Astrocyte (in vitro differentiated cells and primary cell): ENCODE data around the gene ZNF683. TPM values are rescaled to one million over a fixed set of nuclear protein-coding genes. Genes with fewer than 3 reads are reported as not detected.
A peak's percentile ranks its signal among the peaks of the same experiment; 100 is the strongest.
"Not testable (repeated sequence)": the region's sequence is repeated elsewhere in the genome, so short reads cannot be mapped to it uniquely, and the experiment has no call there.

Experiments
- DNase-seq: peaks from one replicate; pipeline ENCODE4 v3.0.0-alpha.2; 2010; ENCODE audit warnings: low read depth
- FAIRE-seq: peaks from 2 replicates; lab custom pipeline; 2011; peaks lifted over from hg19 to GRCh38; lab: Jason Lieb, UNC
- H2AFZ ChIP-seq: 2 replicates; pipeline ENCODE4 v1.6.0; 2012; ENCODE audit warnings: low read depth, low read length, inconsistent platforms
- H3K27ac ChIP-seq: 2 replicates; pipeline ENCODE4 v1.5.1; 2011; ENCODE audit warnings: low read depth, low read length, inconsistent platforms
- H3K27me3 ChIP-seq: 2 replicates; pipeline ENCODE4 v1.6.0; 2011; ENCODE audit warnings: low read length, inconsistent platforms; ENCODE audit not compliant: insufficient read depth
- H3K36me3 ChIP-seq: 2 replicates; pipeline ENCODE4 v1.5.1; 2011; ENCODE audit warnings: low read length, inconsistent platforms; ENCODE audit not compliant: insufficient read depth
- H3K4me1 ChIP-seq: 2 replicates; pipeline ENCODE4 v1.5.1; 2011; ENCODE audit warnings: low read length, inconsistent platforms; ENCODE audit not compliant: insufficient read depth
- H3K4me2 ChIP-seq: 2 replicates; pipeline ENCODE4 v1.6.0; 2012; ENCODE audit warnings: low read length, inconsistent platforms
- H3K4me3 ChIP-seq: 2 replicates; pipeline ENCODE4 v1.5.1; 2011; ENCODE audit warnings: low read depth, mild to moderate bottlenecking, low read length, inconsistent platforms; ENCODE audit not compliant: insufficient read depth
- H3K79me2 ChIP-seq: 2 replicates; pipeline ENCODE4 v1.6.0; 2012; ENCODE audit warnings: mild to moderate bottlenecking, low read length, inconsistent platforms; ENCODE audit not compliant: insufficient read depth
- H3K9ac ChIP-seq: 2 replicates; pipeline ENCODE4 v1.6.0; 2012; ENCODE audit warnings: mild to moderate bottlenecking, low read length, inconsistent platforms
- H3K9me3 ChIP-seq: 2 replicates; pipeline ENCODE4 v1.5.1; 2012; ENCODE audit warnings: low read depth, mild to moderate bottlenecking, low read length, inconsistent platforms; ENCODE audit not compliant: insufficient read depth
- H4K20me1 ChIP-seq: 2 replicates; pipeline ENCODE4 v1.6.0; 2012; ENCODE audit warnings: low read length, inconsistent platforms; ENCODE audit not compliant: insufficient read depth
- H3K27ac Mint-ChIP-seq: one replicate; pipeline ENCODE4 v1.8.0; 2021; ENCODE audit warnings: mild to moderate bottlenecking, mixed read lengths; ENCODE audit not compliant: unreplicated experiment
- H3K27me3 Mint-ChIP-seq: one replicate; pipeline ENCODE4 v1.8.0; 2021; ENCODE audit warnings: low read depth, mixed read lengths; ENCODE audit not compliant: unreplicated experiment
- H3K36me3 Mint-ChIP-seq: one replicate; pipeline ENCODE4 v1.8.0; 2021; ENCODE audit warnings: low read depth, mixed read lengths; ENCODE audit not compliant: unreplicated experiment
- H3K4me1 Mint-ChIP-seq: one replicate; pipeline ENCODE4 v1.8.0; 2021; ENCODE audit warnings: low read depth, mixed read lengths; ENCODE audit not compliant: unreplicated experiment
- H3K4me3 Mint-ChIP-seq: one replicate; pipeline ENCODE4 v1.8.0; 2021; ENCODE audit warnings: mild to moderate bottlenecking, moderate library complexity, mixed read lengths; ENCODE audit not compliant: unreplicated experiment
- H3K9me3 Mint-ChIP-seq: one replicate; pipeline ENCODE4 v1.8.0; 2021; ENCODE audit warnings: mild to moderate bottlenecking, mixed read lengths; ENCODE audit not compliant: unreplicated experiment
- EZH2 ChIP-seq: IDR thresholded peaks from 2 replicates; pipeline ENCODE4 v1.6.1; 2012; ENCODE audit warnings: mild to moderate bottlenecking, low read length, inconsistent platforms; ENCODE audit not compliant: insufficient read depth
- total RNA-seq: library from RNA; stranded (reverse); gene quantifications from 2 replicates; pipeline ENCODE4 v1.2.1, GENCODE V29; 2021
- TF ChIP-seq, protein P1 (sequence below): IDR thresholded peaks from 2 replicates; pipeline ENCODE4 v1.5.1; 2011; ENCODE audit warnings: low read depth, mild to moderate bottlenecking, inconsistent platforms, low read length, moderate library complexity; ENCODE audit not compliant: insufficient read depth

ZNF683 gene
- total RNA-seq, 1 donor from 2014 or later, result not detected

DNA sequence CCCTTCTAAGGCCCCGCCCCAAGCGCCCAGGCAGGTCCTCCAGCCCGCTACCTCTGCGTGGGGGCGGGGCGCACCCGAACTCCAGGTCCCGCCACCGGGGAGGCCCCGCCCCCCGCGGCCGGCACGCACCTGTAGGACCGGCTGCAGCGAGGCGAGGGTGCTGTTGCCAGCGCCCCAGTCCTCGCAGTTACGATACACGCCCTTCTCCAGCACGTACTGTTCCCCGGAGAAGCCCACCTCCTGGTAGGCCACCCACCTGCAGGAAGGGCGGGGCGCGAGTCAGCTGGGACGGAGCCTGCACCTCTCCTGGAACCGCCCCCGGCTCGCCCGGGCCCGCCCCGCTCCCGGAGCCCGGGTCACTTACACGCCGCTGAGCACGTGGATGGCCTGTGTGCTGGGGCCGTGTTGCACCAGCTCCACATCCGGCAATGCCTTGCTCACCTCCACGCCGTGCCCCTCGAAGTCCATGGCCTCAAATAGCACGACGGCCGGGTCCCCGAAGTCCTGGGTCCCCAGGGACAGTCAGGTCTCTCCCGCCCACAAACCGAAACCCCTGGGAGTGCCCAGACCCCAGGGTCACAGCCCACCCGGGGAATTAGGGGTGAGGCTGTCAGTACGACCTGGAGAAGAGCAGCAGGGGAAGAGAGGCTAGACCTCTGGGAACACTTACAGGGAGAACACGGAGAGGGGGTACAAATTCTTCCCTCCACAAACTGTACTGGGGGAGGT, 35.9 kb downstream of the ZNF683 start:
- H3K9ac ChIP-seq, result peak overlapping the region; percentile 72
- Mint-ChIP-seq H3K9me3 (no peaks in the 10 kb centered on the region), H3K4me3 (peak overlapping the region; percentile 88), H3K4me1 (peaks cover 6% of the 10 kb centered on the region), H3K27ac (no peak overlapping the region), H3K36me3 (no peaks in the 10 kb centered on the region), H3K27me3 (peaks cover 5% of the 10 kb centered on the region)
- H3K27me3 ChIP-seq, result peaks cover 5% of the 10 kb centered on the region
- no peak for DNase-seq
- H3K4me1 ChIP-seq, result peaks cover 13% of the 10 kb centered on the region
- H3K9me3 ChIP-seq, result no peaks in the 10 kb centered on the region
- peak overlapping the region; percentile 92 for H2AFZ ChIP-seq
- FAIRE-seq, result no peak
- H3K4me2 ChIP-seq, result peak overlapping the region; percentile 96
- H3K36me3 ChIP-seq, result no peaks in the 10 kb centered on the region
- no peak overlapping the region for H3K27ac ChIP-seq
- TF ChIP-seq EZH2, result peak; percentile 27
- TF ChIP-seq, protein P1, sequence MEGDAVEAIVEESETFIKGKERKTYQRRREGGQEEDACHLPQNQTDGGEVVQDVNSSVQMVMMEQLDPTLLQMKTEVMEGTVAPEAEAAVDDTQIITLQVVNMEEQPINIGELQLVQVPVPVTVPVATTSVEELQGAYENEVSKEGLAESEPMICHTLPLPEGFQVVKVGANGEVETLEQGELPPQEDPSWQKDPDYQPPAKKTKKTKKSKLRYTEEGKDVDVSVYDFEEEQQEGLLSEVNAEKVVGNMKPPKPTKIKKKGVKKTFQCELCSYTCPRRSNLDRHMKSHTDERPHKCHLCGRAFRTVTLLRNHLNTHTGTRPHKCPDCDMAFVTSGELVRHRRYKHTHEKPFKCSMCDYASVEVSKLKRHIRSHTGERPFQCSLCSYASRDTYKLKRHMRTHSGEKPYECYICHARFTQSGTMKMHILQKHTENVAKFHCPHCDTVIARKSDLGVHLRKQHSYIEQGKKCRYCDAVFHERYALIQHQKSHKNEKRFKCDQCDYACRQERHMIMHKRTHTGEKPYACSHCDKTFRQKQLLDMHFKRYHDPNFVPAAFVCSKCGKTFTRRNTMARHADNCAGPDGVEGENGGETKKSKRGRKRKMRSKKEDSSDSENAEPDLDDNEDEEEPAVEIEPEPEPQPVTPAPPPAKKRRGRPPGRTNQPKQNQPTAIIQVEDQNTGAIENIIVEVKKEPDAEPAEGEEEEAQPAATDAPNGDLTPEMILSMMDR, result no peak
- no peaks in the 10 kb centered on the region for H3K79me2 ChIP-seq
- H4K20me1 ChIP-seq, result no peaks in the 10 kb centered on the region
- H3K4me3 ChIP-seq, result peak overlapping the region; percentile 70

DNA sequence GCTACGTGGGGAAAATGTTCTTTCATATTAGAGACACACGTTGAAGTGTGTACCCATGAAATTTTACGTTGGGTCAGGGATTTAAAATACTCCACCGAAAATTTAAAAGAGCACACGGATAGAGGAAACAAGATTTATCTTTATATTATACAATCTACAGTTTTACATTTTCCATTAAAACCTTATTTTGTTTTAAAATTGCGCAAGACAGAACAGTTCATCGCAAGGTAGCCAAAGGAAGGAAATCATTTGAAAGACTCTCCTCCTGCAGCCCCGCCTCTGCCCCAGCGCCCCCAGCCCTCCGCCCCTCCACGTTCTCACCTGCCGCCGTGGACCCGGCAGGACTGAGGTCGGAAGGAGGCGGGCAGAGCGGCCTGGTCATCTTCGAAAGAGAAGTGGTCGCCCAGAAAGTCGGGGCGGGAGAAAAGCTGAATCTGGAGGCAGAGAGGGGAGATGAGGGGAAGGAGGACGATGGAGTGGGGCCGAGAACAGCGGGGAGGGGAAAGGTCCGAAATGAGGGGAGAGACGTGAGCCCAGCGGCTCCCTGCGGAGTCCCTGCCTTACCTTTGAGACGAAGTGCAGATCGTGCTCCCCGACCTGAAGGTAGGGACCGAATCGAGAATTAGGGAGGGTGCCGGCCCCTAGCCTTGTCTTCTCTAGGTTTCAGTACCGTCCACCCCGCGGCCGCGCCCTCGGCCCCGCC, 36.6 kb downstream of the ZNF683 start:
- no peaks in the 10 kb centered on the region for H3K9me3 ChIP-seq
- no peak overlapping the region for H3K27ac ChIP-seq
- H3K4me3 ChIP-seq, result peak overlapping the region; percentile 70
- peaks cover 18% of the 10 kb centered on the region for H3K4me1 ChIP-seq
- no peak for DNase-seq
- no peaks in the 10 kb centered on the region for H3K36me3 ChIP-seq
- no peak for FAIRE-seq
- peak overlapping the region; percentile 88 for H3K4me3 Mint-ChIP-seq
- H3K79me2 ChIP-seq, result no peaks in the 10 kb centered on the region
- no peaks in the 10 kb centered on the region for H3K36me3 Mint-ChIP-seq
- peak overlapping the region; percentile 72 for H3K9ac ChIP-seq
- H3K27me3 ChIP-seq, result peaks cover 5% of the 10 kb centered on the region
- H3K9me3 Mint-ChIP-seq, result no peaks in the 10 kb centered on the region
- peaks cover 6% of the 10 kb centered on the region for H3K4me1 Mint-ChIP-seq
- H3K4me2 ChIP-seq, result peak overlapping the region; percentile 96
- no peak overlapping the region for H3K27ac Mint-ChIP-seq
- peaks cover 5% of the 10 kb centered on the region for H3K27me3 Mint-ChIP-seq
- no peaks in the 10 kb centered on the region for H4K20me1 ChIP-seq
- TF ChIP-seq, protein P1, result no peak
- no peak for TF ChIP-seq EZH2
- H2AFZ ChIP-seq, result peak overlapping the region; percentile 92

DNA sequence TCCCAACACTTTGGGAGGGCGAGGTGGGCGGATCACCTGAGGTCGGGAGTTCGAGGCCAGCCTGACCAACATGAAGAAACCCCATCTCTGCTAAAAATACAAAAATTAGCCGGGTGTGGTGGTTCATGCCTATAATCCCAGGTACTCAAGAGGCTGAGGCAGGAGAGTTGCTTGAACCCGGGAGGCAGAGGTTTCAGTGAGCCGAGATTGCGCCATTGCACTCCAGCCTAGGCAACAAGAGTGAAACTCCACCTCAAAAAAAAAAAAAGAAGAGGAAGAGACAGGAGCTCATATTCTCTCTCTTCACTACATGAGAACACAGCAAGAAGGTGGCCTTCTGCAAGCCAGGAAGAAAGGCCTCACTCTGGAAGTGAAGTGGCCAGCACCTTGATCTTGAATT, 39.2 kb downstream of the ZNF683 start:
- not testable (repeated sequence) for FAIRE-seq, H3K27me3 ChIP-seq

More for the DNA sequence above, 39.2 kb downstream of the ZNF683 start:
- H3K9me3 Mint-ChIP-seq, H3K27ac Mint-ChIP-seq, H3K79me2 ChIP-seq, H3K9ac ChIP-seq, H3K4me3 Mint-ChIP-seq, H4K20me1 ChIP-seq, H3K36me3 Mint-ChIP-seq, H3K4me1 Mint-ChIP-seq, H3K27me3 Mint-ChIP-seq, DNase-seq, H3K4me3 ChIP-seq, H3K36me3 ChIP-seq, H3K27ac ChIP-seq, H3K9me3 ChIP-seq, H3K4me2 ChIP-seq, H2AFZ ChIP-seq: not testable (repeated sequence)
- peaks cover 15% of the 10 kb centered on the region for H3K4me1 ChIP-seq
